Nephron progenitor cell (in vitro differentiated cells): ENCODE data around the gene IL6ST.

Experiments
- DNase-seq: peaks from one replicate; pipeline ENCODE4 v3.0.0; 2021
- H3K27ac Mint-ChIP-seq: 2 replicates; pipeline ENCODE4 v1.8.0; 2021; ENCODE audit warnings: mild to moderate bottlenecking, moderate library complexity, mixed read lengths
- H3K27me3 Mint-ChIP-seq: 2 replicates; pipeline ENCODE4 v1.8.0; 2021; ENCODE audit warnings: mild to moderate bottlenecking, low read depth, mixed read lengths; ENCODE audit not compliant: poor library complexity
- H3K36me3 Mint-ChIP-seq: 2 replicates; pipeline ENCODE4 v1.8.0; 2021; ENCODE audit warnings: low read depth, mixed read lengths
- H3K4me1 Mint-ChIP-seq: 2 replicates; pipeline ENCODE4 v1.8.0; 2021; ENCODE audit warnings: mixed read lengths
- H3K4me3 Mint-ChIP-seq: 2 replicates; pipeline ENCODE4 v1.8.0; 2021; ENCODE audit warnings: mild to moderate bottlenecking, moderate library complexity, mixed read lengths
- H3K9me3 Mint-ChIP-seq: 2 replicates; pipeline ENCODE4 v1.8.0; 2021; ENCODE audit warnings: mild to moderate bottlenecking, moderate library complexity, mixed read lengths
- CTCF ChIP-seq: fragments of 200-600 bp; sonication (generic); IDR thresholded peaks from 2 replicates; pipeline ENCODE4 v1.5.0; 2021; ENCODE audit warnings: antibody characterized with exemption

The IL6ST gene

DNA sequence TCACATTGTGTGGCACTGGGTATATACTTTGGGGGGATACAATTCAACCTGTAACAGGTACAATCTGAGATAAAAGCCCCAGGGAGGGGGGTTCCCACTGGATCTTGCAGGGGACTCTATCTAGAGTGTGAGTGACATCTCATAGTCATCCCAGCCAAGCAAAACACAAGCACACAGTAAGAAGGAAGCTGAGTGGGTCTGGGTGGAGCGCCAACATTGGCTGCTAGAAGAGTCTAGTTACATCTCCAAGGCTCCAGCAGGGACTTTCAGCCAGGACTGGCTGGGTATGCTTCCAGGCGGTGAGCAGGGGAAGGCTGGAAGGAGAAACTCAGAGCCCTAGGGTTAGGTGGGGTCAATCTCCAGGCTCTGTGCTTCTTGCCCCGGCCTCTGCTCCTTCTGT lies 90.6 kb downstream of the IL6ST start:
- Mint-ChIP-seq H3K4me1 (no peaks in the 10 kb centered on the region), H3K36me3 (no peaks in the 10 kb centered on the region), H3K4me3 (no peak overlapping the region), H3K27me3 (no peaks in the 10 kb centered on the region), H3K27ac (no peak overlapping the region), H3K9me3 (no peaks in the 10 kb centered on the region)
- no peak for DNase-seq
- TF ChIP-seq CTCF, result no peak

DNA sequence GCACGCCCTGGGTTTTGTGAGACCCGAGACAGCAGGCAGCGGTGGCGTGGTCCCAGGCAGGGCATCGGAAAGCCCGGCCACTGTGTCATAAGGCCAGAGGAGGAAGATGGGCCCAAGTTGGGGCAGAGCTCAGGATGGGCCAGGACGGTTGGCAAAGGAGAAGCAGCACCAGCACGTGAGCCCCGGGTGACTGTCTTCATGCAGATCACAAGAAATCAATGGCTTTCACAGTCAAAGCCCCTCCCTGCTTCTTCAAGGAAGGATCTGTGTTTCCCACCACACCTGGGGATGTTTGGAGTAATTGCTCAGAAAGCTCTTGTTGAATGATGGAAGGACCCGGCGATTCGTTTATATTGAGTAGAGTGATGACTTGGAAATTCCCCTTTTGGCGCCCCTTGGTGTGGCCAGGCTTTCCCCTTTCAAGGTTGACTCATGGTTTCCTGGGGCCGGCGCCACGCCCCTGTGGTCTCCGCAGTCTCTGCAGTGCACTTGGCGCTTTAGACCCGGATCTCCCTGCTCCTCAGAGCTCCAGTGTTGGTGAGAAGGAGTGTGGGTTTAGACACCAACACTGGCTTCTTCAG lies 91.6 kb downstream of the IL6ST start:
- Mint-ChIP-seq H3K36me3 (no peaks in the 10 kb centered on the region), H3K27ac (no peak overlapping the region), H3K4me3 (no peak overlapping the region), H3K27me3 (no peaks in the 10 kb centered on the region), H3K9me3 (no peaks in the 10 kb centered on the region), H3K4me1 (no peaks in the 10 kb centered on the region)
- TF ChIP-seq CTCF, result no peak
- DNase-seq, result no peak

GRCh38 chr5:55902696-55903095 lies 92.1 kb downstream of the IL6ST start:
- Mint-ChIP-seq H3K36me3 (no peaks in the 10 kb centered on the region), H3K27me3 (no peaks in the 10 kb centered on the region), H3K4me3 (no peak overlapping the region), H3K9me3 (no peaks in the 10 kb centered on the region), H3K4me1 (no peaks in the 10 kb centered on the region), H3K27ac (no peak overlapping the region)
- no peak for DNase-seq
- TF ChIP-seq CTCF, result no peak

GRCh38 chr5:55900776-55901175 lies 94.0 kb downstream of the IL6ST start:
- Mint-ChIP-seq H3K27ac (no peak overlapping the region), H3K9me3 (no peaks in the 10 kb centered on the region), H3K4me3 (no peak overlapping the region), H3K27me3 (no peaks in the 10 kb centered on the region), H3K4me1 (no peaks in the 10 kb centered on the region), H3K36me3 (no peaks in the 10 kb centered on the region)
- no peak for DNase-seq
- TF ChIP-seq CTCF, result no peak

DNA sequence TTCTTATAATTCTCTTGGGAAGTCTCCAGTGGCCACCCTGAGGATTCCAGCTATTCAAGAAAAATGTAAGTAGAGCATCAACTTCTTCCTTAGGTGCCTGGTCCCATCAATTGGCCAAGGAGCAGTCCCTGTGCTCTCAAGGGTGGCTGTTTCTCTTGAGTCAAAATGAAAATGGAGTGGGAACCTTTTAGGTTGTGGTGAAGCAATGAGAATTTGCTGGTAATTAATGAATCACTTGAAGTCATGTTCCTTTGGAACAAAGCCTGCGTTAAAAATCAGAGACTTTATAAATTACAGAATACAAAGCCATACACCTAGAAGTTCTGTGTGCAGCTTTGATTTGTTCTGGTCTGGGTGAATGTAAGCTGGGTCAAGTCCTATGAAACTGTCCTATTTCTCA lies 94.7 kb downstream of the IL6ST start:
- Mint-ChIP-seq H3K27ac (no peak overlapping the region), H3K27me3 (no peaks in the 10 kb centered on the region), H3K4me1 (no peaks in the 10 kb centered on the region), H3K9me3 (no peaks in the 10 kb centered on the region), H3K4me3 (no peak overlapping the region), H3K36me3 (no peaks in the 10 kb centered on the region)
- no peak for TF ChIP-seq CTCF
- no peak for DNase-seq

GRCh38 chr5:55899344-55899743 lies 95.4 kb downstream of the IL6ST start:
- Mint-ChIP-seq H3K4me3 (no peak overlapping the region), H3K9me3 (no peaks in the 10 kb centered on the region), H3K4me1 (no peaks in the 10 kb centered on the region), H3K36me3 (no peaks in the 10 kb centered on the region), H3K27ac (no peak overlapping the region), H3K27me3 (no peaks in the 10 kb centered on the region)
- DNase-seq, result no peak
- TF ChIP-seq CTCF, result no peak
